ENCODE results near the gene MVB12B.
A peak's percentile ranks its signal among the peaks of the same experiment; 100 is the strongest.

The MVB12B gene

DNA sequence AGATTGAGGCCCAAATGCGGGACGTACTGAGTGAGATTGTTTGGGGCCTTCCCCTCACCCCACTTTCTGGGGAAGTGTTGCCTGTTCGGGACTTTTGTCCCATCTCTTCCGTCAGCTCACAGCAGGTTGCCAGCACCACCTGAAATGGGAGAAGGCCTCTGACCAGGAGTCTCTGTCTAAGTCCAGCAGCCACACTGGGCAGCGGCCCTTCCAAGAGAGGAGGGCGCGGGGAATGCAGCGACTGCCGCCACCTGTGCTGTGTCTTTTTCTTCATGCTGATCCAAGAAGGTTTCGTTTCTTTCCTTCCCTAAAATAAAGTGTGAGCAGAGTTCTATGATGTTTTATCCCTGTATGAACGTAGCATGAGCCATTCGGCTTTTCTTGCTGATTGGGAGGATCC lies 152.9 kb downstream of the MVB12B start:
- DNase-seq: no peak

DNA sequence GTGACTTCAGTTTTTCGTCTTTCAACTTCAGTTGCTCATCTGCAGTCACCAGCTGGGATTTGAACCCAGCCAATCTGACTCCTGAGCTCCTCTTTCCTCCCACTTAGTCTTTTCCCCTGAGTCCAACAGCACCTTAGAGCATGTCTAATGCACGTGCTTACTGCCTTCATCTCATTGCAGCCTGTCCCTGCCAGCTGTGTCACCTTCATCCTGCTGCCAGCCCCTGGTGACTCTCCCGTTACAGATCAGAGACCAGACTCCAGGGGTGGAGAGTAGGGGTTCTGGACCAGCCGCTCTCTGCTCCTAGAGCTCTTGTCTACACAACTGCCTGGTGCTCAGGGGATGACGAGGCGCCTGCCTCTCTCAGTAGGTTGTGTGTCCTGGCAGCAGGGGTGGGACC lies 154.2 kb downstream of the MVB12B start:
- no peak for DNase-seq

DNA sequence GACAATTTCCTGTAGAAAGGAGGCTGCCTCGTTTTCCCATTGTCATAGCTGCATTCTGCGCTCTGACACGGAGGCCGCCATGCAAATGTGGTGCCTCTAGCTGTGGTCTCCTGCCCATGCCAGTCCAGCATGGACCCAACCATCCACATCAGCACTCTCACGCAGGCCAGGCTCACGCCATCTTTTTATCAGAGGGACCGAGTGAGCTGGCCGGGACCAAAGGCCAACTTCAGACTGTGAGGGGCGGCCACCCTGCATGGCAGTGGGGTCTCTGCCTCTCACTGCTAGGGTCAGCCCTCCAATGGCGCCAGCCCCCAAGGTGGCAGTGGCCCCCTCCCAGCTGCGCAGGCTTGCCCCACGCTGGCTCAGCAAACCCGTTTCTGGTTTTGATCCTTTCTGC lies 155.2 kb downstream of the MVB12B start:
- DNase-seq: no peak

DNA sequence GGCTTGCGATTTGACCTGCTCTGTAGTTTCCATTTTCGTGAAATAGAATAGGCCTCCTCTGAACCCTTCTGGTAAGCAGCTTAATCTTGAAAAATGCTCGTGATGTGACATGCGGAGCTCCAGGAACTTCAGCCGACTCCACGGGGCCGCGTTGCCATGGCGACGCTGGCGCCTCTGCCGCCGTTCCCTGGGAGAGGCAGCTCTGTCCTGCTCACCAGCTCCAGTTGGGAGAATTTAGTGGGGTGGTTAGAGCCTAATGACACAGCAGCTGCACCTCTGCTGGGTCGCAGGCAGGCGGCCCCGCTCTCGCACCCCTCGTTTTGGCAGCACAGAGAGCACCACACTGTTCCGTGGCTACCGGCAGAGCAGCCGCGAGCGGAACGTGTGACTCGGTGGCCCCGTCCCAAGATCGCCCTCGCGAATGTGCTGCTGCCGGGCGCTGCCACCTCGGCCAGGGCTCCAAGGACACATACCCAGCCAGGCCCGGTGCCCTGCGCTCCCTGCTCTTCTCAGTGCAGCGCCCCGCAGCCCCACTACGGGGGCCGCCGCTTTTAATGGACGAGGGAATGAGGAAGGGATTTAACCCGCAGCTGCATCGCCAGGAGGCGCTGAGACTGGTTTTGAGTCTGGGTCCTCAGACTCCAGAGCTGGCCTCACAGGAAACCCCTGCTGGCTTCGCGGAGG lies 155.9 kb downstream of the MVB12B start:
- DNase-seq: no peak

DNA sequence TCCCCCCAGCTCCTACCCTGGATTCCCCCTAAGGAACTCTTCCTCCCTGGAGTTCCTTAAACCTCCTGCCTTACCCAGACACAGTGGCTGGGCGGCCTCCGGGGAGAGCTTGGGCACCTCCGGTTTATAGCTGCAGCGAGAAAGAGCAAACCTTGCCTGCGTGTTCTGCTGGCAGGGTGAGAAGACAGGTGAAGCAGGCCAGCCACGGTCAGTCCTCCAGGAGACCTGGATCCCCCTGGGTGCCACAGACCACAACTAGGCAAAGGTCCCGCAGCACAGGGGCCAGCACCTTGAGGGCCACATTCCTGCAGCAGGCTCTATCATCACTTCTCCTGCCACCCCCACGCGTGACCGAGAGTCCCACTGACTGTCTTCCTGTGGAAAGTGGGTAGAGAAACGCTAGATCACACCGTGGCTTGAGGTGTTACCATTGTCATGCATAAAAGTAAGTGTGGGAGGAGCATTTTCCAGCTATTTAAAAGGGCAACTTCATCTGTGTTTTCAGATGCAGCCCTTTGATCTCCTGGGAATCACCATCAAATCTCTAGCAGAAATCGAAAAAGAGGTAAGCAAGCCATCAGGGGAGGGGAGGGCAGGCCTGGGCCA lies 156.9 kb downstream of the MVB12B start:
- no peak for DNase-seq

DNA sequence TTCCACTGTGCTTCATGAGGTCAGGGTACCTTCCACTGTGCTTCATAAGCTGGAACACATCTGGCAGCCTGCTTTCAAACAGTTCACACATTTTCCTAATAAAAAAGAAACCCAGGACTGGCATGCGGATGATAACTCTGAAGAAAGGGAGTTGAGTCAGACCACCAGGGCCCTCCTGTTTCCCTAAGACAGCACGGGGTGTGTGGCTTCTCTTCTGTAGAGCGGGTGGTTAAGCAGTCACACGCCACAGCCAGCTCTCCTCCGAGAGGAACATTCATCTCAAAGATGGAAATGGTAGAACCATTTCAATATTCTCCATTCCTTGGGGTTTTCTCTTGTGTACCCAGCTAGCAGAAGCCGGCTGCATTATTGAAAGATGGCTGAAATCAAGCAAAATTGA lies 159.0 kb downstream of the MVB12B start:
- DNase-seq: no peak

DNA sequence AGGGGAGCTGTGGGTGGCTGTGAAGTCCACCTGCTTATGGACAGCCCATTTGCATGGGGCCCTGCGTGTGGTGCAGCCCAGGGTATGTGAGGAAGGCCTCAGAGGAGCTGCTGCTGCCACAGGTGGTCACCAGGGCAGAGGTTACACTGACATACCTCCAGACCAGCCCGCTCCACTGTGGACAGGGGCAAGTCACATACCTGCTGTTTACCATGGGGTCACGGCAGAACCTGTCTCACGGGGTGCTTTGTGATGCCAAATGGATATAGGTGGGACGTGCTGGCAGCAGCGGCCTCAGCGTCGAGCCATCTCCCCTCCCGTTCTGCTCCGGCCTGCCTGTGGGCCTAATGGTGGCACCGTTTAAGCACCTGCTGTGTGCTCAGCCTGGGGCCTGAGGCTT lies 159.6 kb downstream of the MVB12B start:
- no peak for DNase-seq

DNA sequence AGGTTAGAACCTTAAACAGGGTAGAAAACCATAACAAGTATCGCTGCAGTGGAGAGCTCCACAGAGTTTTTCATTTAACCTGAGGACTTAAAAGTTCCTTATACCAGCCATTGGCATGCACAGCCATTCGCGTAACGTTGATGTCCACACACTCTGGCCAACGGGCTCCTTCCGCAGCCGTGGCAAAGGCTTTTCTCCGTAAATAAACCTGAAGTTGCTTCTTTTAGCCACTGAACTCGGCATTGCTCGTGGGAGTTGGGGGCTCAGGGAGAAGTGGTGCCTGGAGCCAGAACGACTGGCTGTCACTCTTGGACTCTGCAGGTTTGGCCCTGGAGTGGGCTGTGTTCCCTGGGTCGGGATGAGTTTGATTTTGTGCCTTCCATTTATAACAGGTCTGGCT lies 161.2 kb downstream of the MVB12B start:
- DNase-seq: no peak

DNA sequence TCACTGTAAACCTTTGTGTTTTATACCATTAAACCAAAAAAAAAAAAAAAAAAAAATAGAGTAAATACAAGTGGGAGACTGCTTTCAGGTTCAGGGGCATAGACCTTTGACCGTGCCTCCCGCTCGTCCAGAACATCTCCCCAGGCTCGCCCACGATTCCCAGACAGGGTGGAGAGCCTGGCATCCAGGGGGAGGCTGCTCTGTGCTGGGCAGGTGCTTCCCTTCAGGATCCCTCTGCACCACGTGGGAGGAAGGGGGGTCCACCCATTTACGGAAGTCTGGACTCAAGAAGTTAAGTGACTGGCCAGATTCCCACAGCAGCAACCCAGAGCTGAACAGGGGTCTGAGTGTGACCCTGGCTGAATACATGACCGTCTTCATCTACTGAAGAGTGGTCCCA lies 161.7 kb downstream of the MVB12B start:
- DNase-seq: no peak

DNA sequence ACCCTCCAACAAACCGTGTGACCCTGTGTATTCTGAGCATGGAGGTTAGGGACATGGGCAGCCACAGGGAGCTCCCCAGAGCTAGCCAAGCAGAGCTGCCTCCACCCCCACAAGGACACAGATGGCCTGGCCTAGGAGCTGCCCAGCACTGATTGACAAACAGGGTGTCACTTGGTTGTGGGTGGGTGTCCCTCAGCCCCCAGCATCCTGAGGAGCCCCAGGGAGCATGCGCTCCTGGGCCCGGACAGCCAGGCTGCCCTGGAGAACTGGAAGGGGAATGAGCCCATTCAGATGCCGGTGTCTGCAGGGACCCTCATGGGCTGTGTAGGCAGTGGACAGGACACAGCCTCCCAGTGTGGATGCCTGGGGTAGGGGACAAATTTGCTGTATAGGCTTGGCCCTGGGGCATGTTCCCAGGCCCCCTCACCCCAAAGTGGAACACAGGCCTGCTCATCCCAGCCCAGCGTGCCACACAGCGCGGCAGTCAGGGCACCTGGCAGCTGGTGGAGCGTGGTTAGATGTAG lies 162.3 kb downstream of the MVB12B start:
- no peak for DNase-seq

DNA sequence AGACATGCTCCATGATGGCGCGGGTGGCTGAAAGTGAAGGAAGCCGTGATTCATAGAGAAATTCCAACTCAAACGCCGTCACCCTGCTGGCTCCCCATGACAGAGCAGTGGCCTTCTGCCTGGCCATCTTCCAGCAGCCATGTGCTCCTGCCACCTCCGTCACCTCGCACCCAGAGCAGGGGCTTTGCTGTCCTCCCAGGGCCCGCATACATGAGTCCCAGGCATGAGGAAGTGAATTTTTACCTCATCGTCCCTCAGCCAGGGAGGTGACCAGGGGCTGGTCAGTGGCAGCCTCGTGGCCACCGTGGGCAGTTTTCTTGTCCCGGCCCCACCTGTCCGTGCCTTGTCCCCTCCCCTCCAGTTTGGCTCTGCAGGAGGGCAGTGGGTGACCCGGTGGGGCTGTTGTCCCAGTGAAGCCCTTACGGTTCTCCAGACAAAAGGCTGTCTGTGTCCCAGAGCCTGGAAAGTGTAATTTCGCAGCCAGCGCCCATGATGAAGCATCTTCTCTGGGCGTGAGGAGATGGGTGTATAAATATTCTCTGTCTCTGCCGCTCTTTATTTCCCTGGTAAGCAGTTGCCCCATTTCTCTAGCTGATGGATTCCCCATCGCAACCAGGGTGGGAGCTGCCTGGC lies 163.1 kb downstream of the MVB12B start:
- DNase-seq: no peak

DNA sequence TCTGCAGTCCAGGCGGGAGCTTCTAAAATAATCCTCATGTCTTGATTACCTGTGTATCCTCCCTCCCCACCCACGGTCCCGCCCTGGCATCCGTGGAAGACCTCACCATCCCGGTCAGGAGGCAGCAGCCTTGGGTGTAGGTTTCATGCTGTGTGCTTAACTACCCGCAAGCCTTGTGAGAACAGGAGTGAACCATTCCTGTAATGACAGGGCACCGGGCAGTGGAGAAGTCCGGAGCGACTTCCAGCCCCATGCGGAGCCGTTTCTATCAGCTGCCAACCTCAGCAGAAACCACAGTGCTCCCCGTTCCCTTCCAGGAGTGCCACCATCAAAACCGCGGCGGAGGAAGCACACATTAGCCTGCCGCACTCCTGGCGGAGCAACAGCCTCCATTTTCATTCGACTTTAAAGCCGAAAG lies 163.6 kb downstream of the MVB12B start:
- no peak for DNase-seq

DNA sequence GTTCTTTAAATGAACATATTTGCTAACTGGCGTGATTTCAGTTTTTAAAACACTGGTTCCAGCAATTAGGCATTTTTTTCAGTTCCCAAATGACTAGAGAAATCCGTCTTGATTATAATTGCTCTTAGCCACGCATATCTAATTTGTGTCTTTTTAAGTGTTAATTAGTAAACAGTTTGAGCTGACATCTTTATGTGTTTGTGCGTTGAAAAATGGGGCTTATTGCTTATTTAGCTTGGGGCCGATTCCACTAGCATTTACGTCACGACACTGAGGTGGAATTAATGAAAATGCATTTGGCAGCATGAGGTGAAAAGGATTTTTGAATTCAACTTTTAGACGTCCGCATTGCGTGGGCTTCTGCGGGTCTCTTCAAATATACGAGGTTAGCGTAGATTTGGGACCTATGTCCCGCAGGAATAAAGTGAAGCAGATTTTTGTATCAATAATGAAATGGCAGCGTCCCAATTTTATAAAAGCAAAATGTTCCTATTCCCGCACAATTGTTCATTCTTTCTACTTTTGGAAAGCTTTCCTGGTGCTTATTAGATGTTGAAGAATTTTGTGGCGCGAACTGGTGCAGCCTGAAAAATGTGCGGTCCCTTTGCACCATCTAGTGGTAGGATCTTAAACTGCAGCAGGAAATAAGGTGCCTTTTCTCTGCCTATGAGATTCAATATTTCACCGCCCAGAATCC lies 164.4 kb downstream of the MVB12B start:
- peak; percentile 64 for DNase-seq

DNA sequence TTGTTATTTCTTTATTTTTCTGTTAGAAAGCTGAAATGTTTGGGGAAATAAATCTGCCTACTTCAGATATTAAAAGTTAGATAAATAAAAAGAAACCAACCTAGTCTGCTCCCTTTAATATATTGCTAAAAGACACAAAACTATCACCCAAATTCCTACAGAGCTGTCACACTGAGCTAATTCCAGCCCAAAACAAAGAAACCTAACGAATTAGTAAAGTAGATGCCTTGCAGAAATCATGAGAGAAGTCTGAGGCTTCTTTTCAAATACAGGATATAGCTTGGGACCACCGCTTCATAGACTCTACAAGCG lies 164.9 kb downstream of the MVB12B start:
- no peak for DNase-seq

DNA sequence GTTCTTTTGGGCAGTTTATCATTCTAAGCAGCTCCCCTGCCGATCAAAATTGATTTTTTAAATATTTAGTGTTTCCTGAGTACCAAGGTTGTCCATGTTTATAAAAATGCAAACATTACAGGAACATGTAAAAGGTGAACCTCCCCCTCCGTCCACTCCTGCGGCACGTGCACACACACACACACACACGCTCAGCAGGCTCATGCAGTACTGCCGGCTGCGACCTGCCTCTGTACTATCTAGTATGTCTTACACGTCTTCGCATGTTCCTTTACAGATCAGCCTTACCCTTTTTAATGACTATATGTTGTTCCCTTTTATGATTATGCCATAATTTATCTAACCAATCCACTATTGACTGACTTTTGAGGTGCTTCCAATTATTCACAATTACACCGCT lies 165.3 kb downstream of the MVB12B start:
- no peak for DNase-seq

DNA sequence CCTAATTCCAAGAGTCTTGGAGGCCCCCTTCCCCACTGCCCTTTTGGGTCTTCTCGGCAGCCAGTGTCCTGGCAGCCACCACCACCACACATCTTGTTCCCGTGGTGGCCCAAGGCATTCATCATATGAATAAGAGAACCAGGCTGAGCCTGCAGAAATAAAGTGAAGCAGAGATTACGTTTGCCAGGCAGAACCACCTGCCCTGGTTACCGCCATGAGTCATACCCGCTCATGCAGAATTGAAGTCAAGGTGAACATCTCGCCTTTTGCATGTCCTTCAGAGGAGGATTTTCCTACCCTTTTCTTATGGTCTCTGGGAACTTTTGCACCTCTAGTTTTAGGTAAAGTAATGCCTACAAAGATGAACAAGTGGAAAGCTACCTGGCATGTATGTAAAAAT lies 167.6 kb downstream of the MVB12B start:
- no peak for DNase-seq

DNA sequence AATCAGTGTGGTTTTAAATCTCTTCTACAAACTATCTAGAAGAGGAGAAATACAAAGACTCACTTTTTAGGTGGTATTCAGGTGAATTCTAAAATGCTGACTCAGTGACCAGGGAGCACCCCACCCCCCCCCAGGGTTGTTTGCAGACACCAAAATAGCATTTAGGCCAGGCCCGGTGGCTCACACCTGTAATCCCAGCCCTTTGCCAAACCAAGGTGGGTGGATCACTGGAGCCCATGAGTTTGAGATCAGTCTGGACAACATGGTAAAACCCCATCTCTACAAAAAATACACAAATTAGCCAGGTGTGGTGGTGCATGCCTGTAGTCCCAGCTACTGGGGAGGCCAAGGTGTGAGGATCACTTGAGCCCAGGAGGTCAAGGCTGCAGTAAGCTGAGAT lies 168.1 kb downstream of the MVB12B start:
- no peak for DNase-seq

DNA sequence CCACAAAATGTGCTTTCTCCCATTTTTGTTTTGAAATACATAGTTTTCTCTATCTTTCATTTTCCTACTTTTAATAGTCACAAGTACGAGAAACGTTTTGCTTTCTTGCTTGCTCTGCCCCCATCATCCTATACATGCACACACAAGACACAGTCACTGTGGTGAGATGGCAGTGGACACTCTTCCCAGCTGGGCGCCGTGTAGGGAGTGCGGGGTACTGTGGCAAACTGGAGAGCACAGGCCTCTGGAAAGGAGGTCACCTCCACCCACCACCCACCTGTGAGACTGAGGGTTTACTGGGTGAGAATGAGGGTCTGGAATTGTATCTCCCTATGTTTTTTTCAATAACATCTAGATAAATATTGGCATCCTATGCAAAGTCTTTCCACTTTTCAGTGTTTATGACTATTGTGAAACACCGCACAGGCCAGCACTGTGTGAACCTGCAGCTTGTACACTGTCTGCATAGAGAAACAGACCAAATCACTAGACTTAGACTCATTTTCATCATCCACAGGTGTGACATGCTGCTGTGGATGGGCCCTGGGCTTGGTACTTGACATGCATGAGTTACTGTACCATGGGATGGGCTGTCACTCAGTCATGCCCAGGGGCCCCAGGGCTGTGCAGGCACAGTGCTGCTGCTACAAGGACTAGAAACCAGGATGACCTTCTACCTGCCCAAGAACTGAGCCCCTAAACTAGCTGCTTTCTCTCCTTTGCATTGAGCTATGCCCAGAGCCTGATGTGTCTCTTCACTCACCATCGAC lies 169.0 kb downstream of the MVB12B start:
- no peak for DNase-seq

DNA sequence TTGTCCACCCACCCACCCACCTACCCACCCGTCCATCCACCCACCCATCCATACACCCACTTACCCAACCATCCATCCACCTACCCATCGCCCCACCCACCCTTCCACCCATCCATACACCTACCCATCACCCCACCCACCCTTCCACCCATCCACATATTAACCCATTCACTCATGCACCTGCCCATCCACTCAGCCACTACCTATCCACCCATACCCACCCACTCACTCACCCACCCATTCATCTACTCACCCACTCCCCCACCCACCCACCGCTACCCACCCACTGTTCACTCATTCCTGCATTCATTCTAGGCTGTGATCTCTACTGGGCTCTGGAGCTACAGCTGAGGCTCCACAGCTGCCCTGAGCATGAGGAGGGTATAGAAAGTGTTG lies 169.6 kb downstream of the MVB12B start:
- DNase-seq: no peak

DNA sequence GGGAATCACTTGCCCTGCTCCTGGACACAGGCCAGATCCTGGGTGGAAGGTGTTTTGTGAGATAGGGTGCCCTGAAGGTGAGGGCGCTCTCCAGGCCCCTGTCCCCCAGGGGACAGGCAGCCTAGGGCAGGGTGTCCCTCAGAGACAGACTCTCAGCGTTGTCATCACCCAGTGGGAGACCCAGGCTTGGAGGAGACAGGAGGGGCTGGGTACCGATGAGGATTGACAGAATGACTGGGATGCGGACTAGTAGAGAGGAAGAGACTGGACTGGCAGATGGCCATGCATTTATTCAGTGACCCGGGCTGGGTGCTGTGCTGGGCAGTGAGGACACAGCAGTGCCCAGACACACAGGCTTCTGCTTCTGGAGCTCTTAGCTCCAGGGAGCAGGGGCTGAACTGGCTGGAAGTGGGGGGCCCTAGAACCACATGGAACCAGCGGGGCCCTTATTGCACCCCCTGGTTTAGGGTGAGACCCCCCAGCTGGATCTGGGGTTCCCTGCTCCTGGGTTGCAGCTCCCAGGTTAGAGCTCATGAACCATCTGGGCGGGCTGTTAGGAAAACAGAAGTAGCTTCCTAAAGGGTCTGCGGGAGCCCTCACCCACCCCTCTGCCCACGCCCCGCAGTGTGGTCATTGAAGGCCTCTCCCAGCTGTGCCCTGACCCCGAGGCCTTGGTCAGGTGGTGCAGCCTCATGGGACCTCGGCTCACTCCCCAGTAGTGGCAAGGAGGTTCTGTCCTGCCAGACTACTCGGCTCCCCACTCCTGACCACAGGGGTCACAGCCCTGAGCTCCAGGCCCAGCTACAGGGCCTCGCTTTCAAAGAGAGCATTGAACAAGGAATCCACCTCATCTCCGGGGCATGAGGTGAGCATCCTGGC lies 170.4 kb downstream of the MVB12B start:
- DNase-seq: no peak

DNA sequence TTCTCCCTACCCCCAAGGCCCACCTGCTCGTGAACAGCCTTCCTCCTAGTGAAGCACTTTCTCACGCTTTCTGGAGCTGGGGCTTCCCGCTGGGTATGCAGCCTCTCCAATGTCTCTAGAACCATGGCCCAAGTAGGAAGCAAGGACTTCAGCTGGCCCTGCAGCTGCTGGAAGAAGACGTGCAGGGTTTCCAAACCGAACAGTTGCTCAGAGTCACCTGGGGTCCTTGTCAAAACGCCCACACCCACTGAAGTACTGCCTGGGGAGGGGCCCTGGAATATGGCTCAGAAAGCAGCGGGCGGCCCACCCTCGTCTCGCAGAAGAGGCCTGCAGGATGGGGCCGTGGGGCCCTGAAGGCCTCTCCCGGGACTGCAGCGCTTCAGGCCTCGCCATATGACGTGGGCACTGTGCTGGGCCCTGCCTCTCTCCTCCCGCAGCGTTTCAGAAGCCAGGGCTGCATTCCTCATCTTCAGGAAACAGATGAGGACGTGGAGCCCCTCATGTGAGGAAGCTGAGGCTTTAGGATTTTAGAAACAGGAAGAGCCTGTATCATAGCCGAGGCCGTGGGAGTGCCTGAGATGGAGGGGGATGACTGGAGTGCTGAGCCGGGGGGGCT lies 171.1 kb downstream of the MVB12B start:
- no peak for DNase-seq

DNA sequence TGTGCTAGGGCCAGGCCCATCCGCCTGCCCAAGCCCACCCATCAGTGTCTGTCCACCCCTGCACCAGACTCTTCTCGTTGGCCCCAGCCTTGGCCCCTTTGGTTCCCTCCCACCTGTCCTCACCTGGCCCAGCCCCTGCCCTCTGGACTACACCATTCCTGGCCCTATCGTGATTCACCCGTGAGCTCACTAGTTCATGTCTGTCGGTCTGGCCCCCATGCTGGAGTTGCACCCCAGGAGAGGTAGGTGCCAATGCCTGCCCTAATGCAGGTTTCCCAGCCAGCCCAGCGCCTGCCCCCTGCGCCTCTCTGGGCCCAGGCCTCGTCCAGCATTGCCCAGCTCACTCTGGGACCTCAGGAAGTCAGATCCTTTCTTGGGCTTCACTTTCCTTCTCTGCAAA lies 171.7 kb downstream of the MVB12B start:
- no peak for DNase-seq
